Measurements from ENCODE around the gene ARGLU1. TPM values are rescaled to one million over a fixed set of nuclear protein-coding genes. Genes with fewer than 3 reads are reported as not detected.

Gene ARGLU1
- total RNA-seq, 2 donors from 2014 or later, result 58.7 to 60.0 TPM

GRCh38 chr13:106599875-106600797 is 32.2 kb upstream of the ARGLU1 start:
- H3K4me1 ChIP-seq, result no peaks in the 10 kb centered on the region
- no peaks in the 10 kb centered on the region for H3K36me3 ChIP-seq
- no peaks in the 10 kb centered on the region for H3K9me3 ChIP-seq
- no peak overlapping the region for H3K27ac ChIP-seq
- H3K4me3 ChIP-seq, result no peak overlapping the region
- H3K27me3 ChIP-seq, result no peaks in the 10 kb centered on the region
- H3K9ac ChIP-seq (ENCODE audit: low read depth in 2 of 2, low read length in 2 of 2), result no peak overlapping the region
- intact Hi-C loops (cut with DNase I), result no loop called here
- no peak for TF ChIP-seq CTCF (IDR thresholded peaks at IDR 0.05)
- peak; percentile 32 for DNase-seq

- Histone ChIP-seq H3K27ac (no peak overlapping the region), H3K27me3 (no peaks in the 10 kb centered on the region), H3K4me3 (no peak overlapping the region), H3K9ac (ENCODE audit: low read depth in 2 of 2, low read length in 2 of 2) (no peak overlapping the region), H3K36me3 (no peaks in the 10 kb centered on the region), H3K4me1 (no peaks in the 10 kb centered on the region), H3K9me3 (no peaks in the 10 kb centered on the region)
- TF ChIP-seq CTCF (IDR thresholded peaks at IDR 0.05), result no peak
- no peak for DNase-seq
- intact Hi-C loops (cut with DNase I), result no loop called here
Measured at GRCh38 chr13:106597749-106598395, 29.9 kb upstream of the ARGLU1 start.

DNA sequence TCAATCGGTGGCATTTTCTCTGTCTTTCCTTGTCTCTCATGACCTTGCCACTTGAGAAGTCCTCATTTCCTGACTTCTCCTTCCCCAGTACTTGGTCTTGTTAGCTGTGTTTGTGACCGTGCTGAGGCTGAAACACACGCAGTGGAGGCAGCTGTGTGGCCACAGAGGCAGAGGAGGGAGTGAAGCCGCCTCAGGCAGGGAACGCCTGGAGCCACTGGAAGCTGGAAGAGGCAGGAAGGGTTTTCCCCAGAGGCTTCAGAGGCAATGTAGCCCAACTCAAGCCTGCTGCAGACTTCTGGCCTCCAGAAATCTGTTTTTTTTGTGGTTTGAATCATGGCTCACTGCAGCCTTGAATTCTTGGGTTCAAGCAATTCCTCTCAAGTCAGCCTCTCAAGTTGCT is 29.2 kb upstream of the ARGLU1 start:
- no peaks in the 10 kb centered on the region for H3K9me3 ChIP-seq
- no peak for DNase-seq
- no peak for TF ChIP-seq CTCF (IDR thresholded peaks at IDR 0.05)
- no peaks in the 10 kb centered on the region for H3K4me1 ChIP-seq
- no peaks in the 10 kb centered on the region for H3K27me3 ChIP-seq
- intact Hi-C loops (cut with DNase I), result no loop called here
- no peak overlapping the region for H3K9ac ChIP-seq (ENCODE audit: low read depth in 2 of 2, low read length in 2 of 2)
- no peak overlapping the region for H3K27ac ChIP-seq
- no peak overlapping the region for H3K4me3 ChIP-seq
- no peaks in the 10 kb centered on the region for H3K36me3 ChIP-seq

DNA sequence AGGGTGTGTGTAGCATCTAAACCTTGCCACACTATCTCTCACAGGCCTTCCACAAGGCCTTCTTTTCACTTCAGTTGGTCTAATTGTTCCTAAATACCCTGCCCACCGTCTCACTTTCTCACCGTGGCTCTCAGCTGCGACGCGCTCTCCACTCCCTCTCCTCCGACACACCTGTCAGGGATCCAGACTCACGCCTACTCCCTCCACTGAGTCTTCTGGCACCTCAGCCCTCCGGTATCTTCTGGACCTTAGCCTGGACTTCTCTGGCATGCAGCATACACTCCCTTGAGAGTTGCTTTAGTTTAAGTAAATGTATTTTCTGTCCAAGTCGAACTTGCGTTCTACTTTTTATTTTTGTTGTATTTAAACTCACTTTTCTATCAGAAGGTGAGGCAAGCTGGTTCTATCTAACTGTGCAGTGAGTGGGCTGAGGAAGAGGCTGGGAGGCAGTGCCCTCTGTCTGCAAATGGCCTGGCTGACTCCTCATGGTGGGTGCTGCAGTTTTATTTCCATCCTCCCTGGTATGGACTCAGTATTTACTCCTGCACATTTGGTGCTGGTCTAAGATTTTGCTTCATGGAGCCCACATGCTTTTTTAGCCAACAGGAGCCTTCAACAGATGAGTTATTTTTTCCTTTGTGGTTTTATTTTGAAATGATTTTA is 28.5 kb upstream of the ARGLU1 start:
- no peaks in the 10 kb centered on the region for H3K9me3 ChIP-seq
- intact Hi-C loops (cut with DNase I), result no loop called here
- no peaks in the 10 kb centered on the region for H3K4me1 ChIP-seq
- no peak overlapping the region for H3K27ac ChIP-seq
- H3K4me3 ChIP-seq, result no peak overlapping the region
- no peak for TF ChIP-seq CTCF (IDR thresholded peaks at IDR 0.05)
- no peak overlapping the region for H3K9ac ChIP-seq (ENCODE audit: low read depth in 2 of 2, low read length in 2 of 2)
- no peaks in the 10 kb centered on the region for H3K36me3 ChIP-seq
- DNase-seq, result no peak
- H3K27me3 ChIP-seq, result no peaks in the 10 kb centered on the region

GRCh38 chr13:106595625-106596024 is 27.7 kb upstream of the ARGLU1 start:
- Histone ChIP-seq H3K9me3 (no peaks in the 10 kb centered on the region), H3K27ac (no peak overlapping the region), H3K4me1 (no peaks in the 10 kb centered on the region), H3K36me3 (no peaks in the 10 kb centered on the region), H3K9ac (ENCODE audit: low read depth in 2 of 2, low read length in 2 of 2) (no peak overlapping the region), H3K4me3 (no peak overlapping the region), H3K27me3 (no peaks in the 10 kb centered on the region)
- TF ChIP-seq CTCF (IDR thresholded peaks at IDR 0.05), result no peak
- intact Hi-C loops (cut with DNase I), result no loop called here
- DNase-seq, result no peak
